Effector memory CD4-positive, alpha-beta T cell (primary cell): ENCODE data around the gene PI4KA.
"Not testable (repeated sequence)": the region's sequence is repeated elsewhere in the genome, so short reads cannot be mapped to it uniquely, and the experiment has no call there.

Source experiments
- DNase-seq, 3 donors: peaks; one replicate each; pipeline ENCODE4 v3.0.0-alpha.2; 2020
- H3K27ac ChIP-seq: 2 replicates; pipeline ENCODE4 v1.7.0; 2013; ENCODE audit warnings: mild to moderate bottlenecking, low read length, moderate library complexity; ENCODE audit not compliant: insufficient read depth, poor library complexity, severe bottlenecking
- H3K27me3 ChIP-seq: replicated peaks from 2 replicates; pipeline ENCODE4 v1.7.0; 2013; ENCODE audit warnings: mild to moderate bottlenecking, low read length; ENCODE audit not compliant: insufficient read depth, control insufficient read depth, poor library complexity, severe bottlenecking
- H3K36me3 ChIP-seq: 2 replicates; pipeline ENCODE4 v1.7.0; 2013; ENCODE audit warnings: mild to moderate bottlenecking, low read length, moderate library complexity; ENCODE audit not compliant: control insufficient read depth, insufficient read depth
- H3K4me1 ChIP-seq: 2 replicates; pipeline ENCODE4 v1.7.0; 2013; ENCODE audit warnings: low read length, mild to moderate bottlenecking; ENCODE audit not compliant: control insufficient read depth, insufficient read depth, poor library complexity, severe bottlenecking
- H3K4me3 ChIP-seq: 2 replicates; pipeline ENCODE4 v1.7.0; 2013; ENCODE audit warnings: low read length, low read depth, mild to moderate bottlenecking; ENCODE audit not compliant: insufficient read depth, poor library complexity, severe bottlenecking
- H3K9me3 ChIP-seq: 2 replicates; pipeline ENCODE4 v1.7.0; 2013; ENCODE audit warnings: mild to moderate bottlenecking, low read length, moderate library complexity; ENCODE audit not compliant: control insufficient read depth

PI4KA gene

DNA sequence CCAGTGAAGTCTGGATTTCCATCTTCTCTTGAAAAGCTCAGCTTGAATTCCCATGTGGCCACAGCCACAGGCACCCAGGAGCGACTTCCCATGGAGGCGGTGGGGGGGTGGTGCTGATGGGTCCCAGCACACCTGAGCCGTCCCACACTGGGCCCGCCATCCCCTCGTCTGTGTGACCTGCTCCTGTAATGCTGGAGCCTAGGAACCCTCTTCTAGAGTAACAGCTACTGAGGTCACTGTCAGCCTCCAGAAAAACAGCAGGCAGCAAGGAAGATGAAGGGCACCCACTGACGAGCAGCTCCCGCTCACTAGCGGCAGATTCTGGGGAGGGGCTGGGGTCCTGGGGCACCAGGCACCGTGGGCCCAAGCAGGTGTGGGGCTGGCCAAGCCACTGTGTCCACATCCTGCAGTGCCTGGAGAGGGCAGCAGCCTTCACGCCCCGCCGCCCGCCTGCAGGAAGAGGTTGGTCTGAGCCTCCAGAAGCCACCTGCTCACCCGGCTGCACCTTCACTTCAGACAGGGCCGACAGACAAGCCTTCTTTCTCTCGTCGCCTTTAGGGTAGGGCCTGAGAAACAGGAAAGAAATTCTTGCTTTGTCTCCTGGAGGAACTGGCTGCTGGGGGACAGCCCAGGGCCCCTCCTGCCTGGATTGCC lies 141.3 kb downstream of the PI4KA start:
- H3K4me3 ChIP-seq, DNase-seq, H3K9me3 ChIP-seq, H3K27me3 ChIP-seq, H3K27ac ChIP-seq, H3K4me1 ChIP-seq: not testable (repeated sequence)
- H3K36me3 ChIP-seq, result peaks cover 13% of the 10 kb centered on the region

DNA sequence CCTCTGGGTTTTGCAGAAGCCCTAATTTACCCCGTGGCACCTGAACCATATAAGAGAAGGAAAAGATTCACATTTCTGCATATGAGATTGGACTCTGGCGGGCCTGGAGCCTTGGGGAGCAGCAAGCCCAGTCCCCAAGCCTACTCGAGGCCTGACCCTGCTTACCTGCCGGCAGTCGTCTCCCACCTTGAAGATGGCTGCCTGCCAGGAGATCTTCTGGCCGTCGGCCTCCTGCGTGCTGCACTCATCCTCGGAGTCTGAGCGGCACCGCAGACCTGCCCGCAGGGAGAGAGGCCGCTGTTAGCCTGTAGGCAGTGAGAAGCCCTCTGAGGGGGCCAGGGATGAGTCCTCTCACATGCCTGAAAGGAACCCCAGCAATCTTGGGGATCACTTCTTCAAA lies 145.5 kb downstream of the PI4KA start:
- not testable (repeated sequence) for DNase-seq, H3K4me3 ChIP-seq, H3K27me3 ChIP-seq, H3K4me1 ChIP-seq, H3K27ac ChIP-seq, H3K36me3 ChIP-seq, H3K9me3 ChIP-seq

- not testable (repeated sequence) for H3K4me3 ChIP-seq, H3K4me1 ChIP-seq, H3K36me3 ChIP-seq, H3K27ac ChIP-seq, DNase-seq, H3K9me3 ChIP-seq, H3K27me3 ChIP-seq
Observed at GRCh38 chr22:20709966-20710365, 148.6 kb downstream of the PI4KA start.

DNA sequence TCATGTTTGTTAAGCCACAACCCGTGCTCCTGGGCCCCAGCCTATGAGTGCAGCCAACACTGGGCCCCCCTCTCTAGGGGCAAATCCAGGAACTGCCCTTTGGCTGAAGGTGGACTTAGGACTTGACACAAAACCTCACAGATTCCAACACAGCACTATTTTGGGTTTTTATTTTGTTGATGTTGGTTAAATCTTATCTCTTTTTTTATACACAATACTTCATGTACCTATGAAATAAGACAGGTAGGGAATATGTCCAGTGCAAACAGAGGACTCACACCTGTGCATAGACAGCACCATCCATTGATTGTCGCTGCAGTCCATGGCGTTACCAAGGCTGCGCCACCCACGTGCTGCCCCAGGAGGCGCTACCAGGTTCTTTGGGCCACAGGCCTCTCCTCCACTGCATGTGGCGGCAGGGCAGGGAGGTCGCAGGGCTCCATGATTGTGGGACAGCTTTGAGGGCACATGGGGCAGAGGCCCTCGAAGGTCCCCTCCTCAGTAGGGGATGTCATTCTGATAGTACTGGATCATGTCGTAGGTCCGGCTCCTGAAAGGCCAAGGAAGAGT lies 151.0 kb downstream of the PI4KA start:
- not testable (repeated sequence) for H3K9me3 ChIP-seq, H3K27ac ChIP-seq, H3K27me3 ChIP-seq, DNase-seq, H3K36me3 ChIP-seq, H3K4me3 ChIP-seq, H3K4me1 ChIP-seq

GRCh38 chr22:20703816-20704609 lies 154.6 kb downstream of the PI4KA start:
- not testable (repeated sequence) for H3K27me3 ChIP-seq, H3K9me3 ChIP-seq, H3K36me3 ChIP-seq, H3K27ac ChIP-seq, H3K4me1 ChIP-seq
- H3K4me3 ChIP-seq, result peak overlapping the region; percentile 22
- peak in 2 of 3 donors; percentile 17 to 20 for DNase-seq

DNA sequence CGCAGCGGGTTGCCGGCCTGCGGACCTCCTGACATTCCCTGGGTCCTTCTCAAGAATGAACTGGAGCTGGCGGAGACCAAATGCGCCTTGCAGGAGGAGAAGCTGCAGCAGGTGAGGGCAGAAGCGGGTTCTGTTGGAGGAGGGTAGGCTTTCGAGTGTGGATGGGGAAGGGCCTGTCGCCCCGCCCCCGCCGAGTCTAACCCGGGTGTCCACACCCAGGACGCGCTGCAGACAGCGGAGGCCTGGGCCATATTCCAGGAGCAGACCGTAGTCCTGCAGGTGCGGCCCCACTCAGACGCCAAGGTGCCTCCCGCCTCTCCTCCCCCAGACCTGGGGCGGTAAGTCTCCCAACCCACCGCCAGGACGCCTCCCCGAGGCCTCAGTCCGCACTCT lies 155.2 kb downstream of the PI4KA start:
- H3K4me1 ChIP-seq, H3K27ac ChIP-seq, DNase-seq, H3K36me3 ChIP-seq, H3K9me3 ChIP-seq, H3K27me3 ChIP-seq: not testable (repeated sequence)
- H3K4me3 ChIP-seq, result peak overlapping the region; percentile 51

- not testable (repeated sequence) for H3K27me3 ChIP-seq, H3K36me3 ChIP-seq, H3K4me1 ChIP-seq, H3K9me3 ChIP-seq
- H3K27ac ChIP-seq, result peak overlapping the region; percentile 62
- H3K4me3 ChIP-seq, result peak overlapping the region; percentile 51
- peak; percentile 94 to 97 (median 95) for DNase-seq
Observed at GRCh38 chr22:20702546-20703413, 155.8 kb downstream of the PI4KA start.

- not testable (repeated sequence) for H3K4me1 ChIP-seq, H3K9me3 ChIP-seq, H3K27me3 ChIP-seq, DNase-seq, H3K36me3 ChIP-seq
- H3K4me3 ChIP-seq, result peak overlapping the region; percentile 51
- peak overlapping the region; percentile 62 for H3K27ac ChIP-seq
Observed at GRCh38 chr22:20702175-20702545, 156.5 kb downstream of the PI4KA start.

DNA sequence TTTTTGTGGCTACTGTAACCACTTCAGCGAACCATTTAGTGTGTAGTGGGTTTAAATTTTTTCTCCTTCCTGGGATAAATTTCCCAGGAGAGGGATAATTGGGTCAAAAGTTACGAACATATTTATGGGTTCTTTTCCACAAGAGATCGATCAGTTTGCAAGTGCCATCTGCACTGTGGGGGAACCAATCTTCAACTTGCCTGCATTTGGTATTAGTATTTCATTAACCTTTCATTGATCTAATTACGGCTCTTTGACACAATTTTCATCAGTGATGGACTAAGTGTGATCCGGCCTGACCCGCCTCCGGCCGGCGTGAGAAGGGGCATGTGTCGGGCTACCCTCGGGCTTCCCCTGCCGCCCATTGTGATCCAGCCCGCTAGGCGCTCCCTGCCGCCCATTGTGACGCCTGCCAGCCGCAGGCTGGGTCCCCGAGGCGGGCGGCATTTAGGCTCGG lies 156.9 kb downstream of the PI4KA start:
- not testable (repeated sequence) for H3K9me3 ChIP-seq, H3K4me1 ChIP-seq, H3K36me3 ChIP-seq, H3K27me3 ChIP-seq
- DNase-seq, result peak in 1 of 3 donors; percentile 8
- peak overlapping the region; percentile 41 for H3K27ac ChIP-seq
- peak overlapping the region; percentile 51 for H3K4me3 ChIP-seq
